HCT116 (cell line): ENCODE measurements around the gene ATRN. TPM values are rescaled to one million over a fixed set of nuclear protein-coding genes. Genes with fewer than 3 reads are reported as not detected.

ENCODE experiments used
- ATAC-seq: fragments of 200-7000 bp; cut with Tn5 transposase; 2 replicates; pipeline ENCODE4 v1.9.1; 2020; ENCODE audit warnings: mild to moderate bottlenecking, moderate library complexity
- BruUV-seq: library from RNA; stranded (reverse); fragments of 400-500 nt; replicated peaks from 2 replicates; lab custom pipeline; 2021; lab: Mats Ljungman, UMichigan
- CTCF ChIA-PET: fragments of 300-600 bp; sonication (Branson Sonifier 250); formaldehyde crosslinking; loops from one replicate; lab custom pipeline; 2021; ENCODE audit warnings: antibody characterized with exemption; lab: Charles Lee
- POLR2A ChIA-PET: fragments of 300-600, 350-600 bp; sonication (Branson Sonifier 250); formaldehyde crosslinking; loops from one replicate; lab custom pipeline; 2021; ENCODE audit warnings: antibody characterized with exemption; lab: Charles Lee
- RAD21 ChIA-PET, 2 experiments: fragments of 300-600 bp; sonication (Branson Sonifier 250); formaldehyde crosslinking; loops; one replicate each; lab custom pipeline; 2023; ENCODE audit warnings: low total read pairs in 2 of 2; ENCODE audit not compliant: uncharacterized antibody in 2 of 2, unreplicated experiment in 2 of 2, low non-redundant PET in 1 of 2; lab: Charles Lee
- DNase-seq: peaks from one replicate; pipeline ENCODE4 v3.0.0-alpha.2; 2010; ENCODE audit warnings: low read depth, low spot score
- H2AFZ ChIP-seq: fragments of 200-600 bp; shearing (Covaris generic), sonication (generic); 2 replicates; pipeline ENCODE4 v1.6.1; 2017; ENCODE audit warnings: low read depth, mixed run types, mixed read lengths, antibody characterized with exemption, low read length; ENCODE audit not compliant: poor library complexity, severe bottlenecking
- H3K27ac ChIP-seq: 2 replicates; pipeline ENCODE4 v1.5.1; 2012; ENCODE audit warnings: low read depth, low read length
- H3K27me3 ChIP-seq: fragments of 200-600 bp; sonication (generic); 2 replicates; pipeline ENCODE4 v1.6.1; 2016; ENCODE audit warnings: mixed run types, low read length, mixed read lengths; ENCODE audit not compliant: insufficient read depth
- H3K36me3 ChIP-seq, 2 experiments: fragments of 200-500 bp in 1 of 2; fragments of 200-600 bp in 1 of 2; sonication (Bioruptor generic) in 1 of 2; sonication (generic) in 1 of 2; 2 replicates each; pipeline versions ENCODE4 v1.5.1 to v1.6.1; 2014 to 2016; ENCODE audit warnings: low read length in 2 of 2, inconsistent platforms in 1 of 2, mixed read lengths in 1 of 2, mixed run types in 1 of 2; ENCODE audit not compliant: insufficient read depth in 2 of 2, control insufficient read depth in 1 of 2
- H3K4me1 ChIP-seq, 2 experiments: fragments of 200-600 bp in 1 of 2; sonication (generic) in 1 of 2; 2 replicates each; pipeline versions ENCODE4 v1.5.1 to v1.6.1; 2012 to 2017; ENCODE audit warnings: low read length in 2 of 2, inconsistent platforms in 1 of 2, mild to moderate bottlenecking in 1 of 2, mixed read lengths in 1 of 2, mixed run types in 1 of 2, moderate library complexity in 1 of 2; ENCODE audit not compliant: insufficient read depth in 2 of 2, control insufficient read depth in 1 of 2
- H3K4me2 ChIP-seq: fragments of 200-600 bp; sonication (generic); 2 replicates; pipeline ENCODE4 v1.6.1; 2017; ENCODE audit warnings: mixed run types, low read length, mixed read lengths
- H3K4me3 ChIP-seq, 2 experiments: fragments of 200-600 bp in 1 of 2; sonication (generic) in 1 of 2; replicated peaks in 1 of 2; 2 replicates each; pipeline ENCODE4 v1.5.1; 2011 to 2016; ENCODE audit warnings: low read length in 2 of 2, control low read depth in 1 of 2, low read depth in 1 of 2, mild to moderate bottlenecking in 1 of 2, mixed read lengths in 1 of 2, mixed run types in 1 of 2
- H3K79me2 ChIP-seq: fragments of 200-600 bp; sonication (generic); 2 replicates; pipeline ENCODE4 v1.6.1; 2017; ENCODE audit warnings: mild to moderate bottlenecking, mixed run types, low read length, moderate library complexity, mixed read lengths; ENCODE audit not compliant: insufficient read depth
- H3K9ac ChIP-seq: fragments of 200-600 bp; sonication (generic); 2 replicates; pipeline ENCODE4 v1.6.1; 2016; ENCODE audit warnings: low read length, mixed read lengths
- H3K9me2 ChIP-seq: fragments of 200-600 bp; sonication (generic), shearing (Covaris generic); 2 replicates; pipeline ENCODE4 v1.6.1; 2017; ENCODE audit warnings: mixed run types, mild to moderate bottlenecking, moderate library complexity; ENCODE audit not compliant: insufficient read depth
- H3K9me3 ChIP-seq, 2 experiments: fragments of 200-500 bp in 1 of 2; fragments of 200-600 bp in 1 of 2; sonication (Bioruptor generic) in 1 of 2; sonication (generic) in 1 of 2; 2 replicates each; pipeline ENCODE4 v1.6.1; 2014 to 2017; ENCODE audit warnings: low read length in 2 of 2, mixed read lengths in 2 of 2, inconsistent platforms in 1 of 2, low read depth in 1 of 2, mild to moderate bottlenecking in 1 of 2, mixed run types in 1 of 2, moderate library complexity in 1 of 2; ENCODE audit not compliant: control insufficient read depth in 1 of 2, insufficient read depth in 1 of 2
- H4K20me1 ChIP-seq: fragments of 200-600 bp; sonication (generic), shearing (Covaris generic); 2 replicates; pipeline ENCODE4 v1.6.1; 2017; ENCODE audit warnings: mixed run types, mild to moderate bottlenecking, moderate library complexity; ENCODE audit not compliant: insufficient read depth
- CEBPB ChIP-seq: IDR thresholded peaks from 2 replicates; pipeline ENCODE4 v1.6.1; 2012; ENCODE audit warnings: low read depth
- EGR1 ChIP-seq: IDR thresholded peaks from 2 replicates; pipeline ENCODE4 v1.6.1; 2012; ENCODE audit warnings: low read depth
- EZH2phosphoT487 ChIP-seq: fragments of 200-600 bp; IDR thresholded peaks from 2 replicates; pipeline ENCODE4 v1.6.1; 2018; ENCODE audit warnings: antibody characterized with exemption, borderline replicate concordance
- FOSL1 ChIP-seq: IDR thresholded peaks from 2 replicates; pipeline ENCODE4 v1.6.1; 2012; ENCODE audit warnings: low read depth
- POLR2A ChIP-seq: IDR thresholded peaks from 2 replicates; pipeline ENCODE4 v1.7.0; 2011; ENCODE audit warnings: borderline replicate concordance; ENCODE audit not compliant: insufficient read depth, insufficient read length; ENCODE audit errors: extremely low read depth
- intact Hi-C: fragments of 100-400 bp; cut with micrococcal nuclease; formaldehyde crosslinking; loops from 2 replicates; pipeline ENCODE4 v1.10.0; 2022
- total RNA-seq: library from RNA; stranded (reverse); gene quantifications from one replicate; pipeline ENCODE4 v1.2.1, GENCODE V29; 2021; ENCODE audit not compliant: unreplicated experiment
- TF ChIP-seq, protein P1 (sequence below), 3 experiments: fragments of 200-600 bp in 1 of 3; sonication (generic) in 1 of 3; IDR thresholded peaks in 2 of 3; conservative IDR thresholded peaks in 1 of 3; 2 replicates each; pipeline ENCODE4 v1.5.1; 2012 to 2017; ENCODE audit warnings: low read depth in 2 of 3, low read length in 2 of 3, antibody characterized with exemption in 1 of 3, borderline replicate concordance in 1 of 3, control low read depth in 1 of 3, mild to moderate bottlenecking in 1 of 3, mixed read lengths in 1 of 3, mixed run types in 1 of 3, moderate library complexity in 1 of 3; ENCODE audit not compliant: insufficient read depth in 1 of 3
- TF ChIP-seq, protein P2 (sequence below): IDR thresholded peaks from 2 replicates; pipeline ENCODE4 v1.6.1; 2012; ENCODE audit warnings: low read depth
- TF ChIP-seq, protein P3 (sequence below): IDR thresholded peaks from 2 replicates; pipeline ENCODE4 v1.6.1; 2011; ENCODE audit warnings: mild to moderate bottlenecking, low read length, moderate library complexity; ENCODE audit not compliant: insufficient replicate concordance; ENCODE audit errors: extremely low read depth
- TF ChIP-seq, protein P4 (sequence below): IDR thresholded peaks from 2 replicates; pipeline ENCODE4 v1.6.1; 2012

The ATRN gene
- total RNA-seq, 1 experiment from 2014 or later = 24.4 TPM

DNA sequence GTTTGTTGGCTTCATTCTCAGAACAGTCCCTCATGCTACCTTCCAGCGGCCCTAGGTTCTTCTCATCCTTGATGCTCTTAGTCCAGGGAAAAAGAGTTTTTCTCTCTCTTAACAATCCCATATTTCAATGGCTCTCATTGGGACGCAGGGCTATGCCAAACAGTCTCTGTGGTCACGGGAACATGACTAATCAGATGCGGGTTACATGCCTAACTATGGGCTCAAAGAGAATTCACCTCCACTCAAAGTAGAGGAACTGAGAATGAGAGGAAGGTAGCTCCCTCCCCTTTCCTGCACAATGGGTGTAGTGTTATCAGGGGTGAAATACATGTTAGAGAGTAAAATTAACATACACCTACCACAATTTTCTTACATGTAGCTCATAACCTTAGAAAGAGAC lies 18.1 kb upstream of the ATRN start:
- TF ChIP-seq CEBPB = no peak
- ChIA-PET POLR2A (no interaction called here), RAD21 (no interaction called here), CTCF (no interaction called here)
- no peaks in the 10 kb centered on the region for H3K36me3 ChIP-seq
- no peaks in the 10 kb centered on the region for H3K9me2 ChIP-seq
- H3K4me2 ChIP-seq = no peak overlapping the region
- H3K9me3 ChIP-seq = no peaks in the 10 kb centered on the region
- no peak for DNase-seq
- intact Hi-C loops = no loop called here
- no peaks in the 10 kb centered on the region for H3K79me2 ChIP-seq
- H4K20me1 ChIP-seq = no peaks in the 10 kb centered on the region
- H3K27me3 ChIP-seq = no peaks in the 10 kb centered on the region; the same call in 1 of the 2 replicates
- H3K27ac ChIP-seq = no peak overlapping the region
- no peak for ATAC-seq
- no TSS peak for BruUV-seq
- no peak overlapping the region for H2AFZ ChIP-seq
- H3K9ac ChIP-seq = no peak overlapping the region
- H3K4me3 ChIP-seq = no peak overlapping the region
- no peaks in the 10 kb centered on the region for H3K4me1 ChIP-seq

DNA sequence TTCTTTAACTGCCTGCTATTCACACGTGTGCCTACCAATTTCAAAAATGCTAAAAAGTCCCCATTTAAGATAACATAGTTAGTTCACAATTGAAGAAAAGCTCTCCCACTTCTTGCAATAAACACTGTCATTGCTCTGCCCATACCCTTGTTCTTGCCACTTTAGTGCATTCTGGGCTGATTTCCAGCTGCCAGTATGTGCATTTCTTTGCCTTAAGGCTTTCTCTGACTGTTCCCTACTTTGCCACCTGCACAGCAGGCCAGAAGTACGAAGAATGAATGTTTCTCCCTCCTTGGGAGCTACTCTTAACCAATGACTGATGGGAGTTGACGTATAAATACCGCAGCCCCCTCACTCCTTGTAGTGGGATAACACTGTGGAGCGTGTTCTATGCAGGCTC lies 16.0 kb upstream of the ATRN start:
- H3K4me3 ChIP-seq = no peak overlapping the region
- no peaks in the 10 kb centered on the region for H3K4me1 ChIP-seq
- no peaks in the 10 kb centered on the region for H3K9me3 ChIP-seq
- BruUV-seq = no TSS peak
- no peak overlapping the region for H2AFZ ChIP-seq
- no peaks in the 10 kb centered on the region for H4K20me1 ChIP-seq
- no peaks in the 10 kb centered on the region for H3K79me2 ChIP-seq
- intact Hi-C loops = no loop called here
- ChIA-PET POLR2A (no interaction called here), CTCF (no interaction called here), RAD21 (no interaction called here)
- H3K27me3 ChIP-seq = no peaks in the 10 kb centered on the region; the same call in 1 of the 2 replicates
- H3K4me2 ChIP-seq = no peak overlapping the region
- ATAC-seq = no peak
- H3K27ac ChIP-seq = no peak overlapping the region
- no peaks in the 10 kb centered on the region for H3K9me2 ChIP-seq
- no peak overlapping the region for H3K9ac ChIP-seq
- H3K36me3 ChIP-seq = no peaks in the 10 kb centered on the region
- TF ChIP-seq, protein P1, sequence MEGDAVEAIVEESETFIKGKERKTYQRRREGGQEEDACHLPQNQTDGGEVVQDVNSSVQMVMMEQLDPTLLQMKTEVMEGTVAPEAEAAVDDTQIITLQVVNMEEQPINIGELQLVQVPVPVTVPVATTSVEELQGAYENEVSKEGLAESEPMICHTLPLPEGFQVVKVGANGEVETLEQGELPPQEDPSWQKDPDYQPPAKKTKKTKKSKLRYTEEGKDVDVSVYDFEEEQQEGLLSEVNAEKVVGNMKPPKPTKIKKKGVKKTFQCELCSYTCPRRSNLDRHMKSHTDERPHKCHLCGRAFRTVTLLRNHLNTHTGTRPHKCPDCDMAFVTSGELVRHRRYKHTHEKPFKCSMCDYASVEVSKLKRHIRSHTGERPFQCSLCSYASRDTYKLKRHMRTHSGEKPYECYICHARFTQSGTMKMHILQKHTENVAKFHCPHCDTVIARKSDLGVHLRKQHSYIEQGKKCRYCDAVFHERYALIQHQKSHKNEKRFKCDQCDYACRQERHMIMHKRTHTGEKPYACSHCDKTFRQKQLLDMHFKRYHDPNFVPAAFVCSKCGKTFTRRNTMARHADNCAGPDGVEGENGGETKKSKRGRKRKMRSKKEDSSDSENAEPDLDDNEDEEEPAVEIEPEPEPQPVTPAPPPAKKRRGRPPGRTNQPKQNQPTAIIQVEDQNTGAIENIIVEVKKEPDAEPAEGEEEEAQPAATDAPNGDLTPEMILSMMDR (IDR thresholded peaks at IDR 0.05 in 2 of 3, conservative IDR thresholded peaks at IDR 0.05 in 1 of 3; ENCODE audit: borderline replicate concordance in 1 of 3, insufficient read depth in 1 of 3, low read depth in 2 of 3, low read length in 2 of 3) = no peak
- no peak for TF ChIP-seq POLR2A
- no peak for TF ChIP-seq EGR1
- no peak for TF ChIP-seq FOSL1
- TF ChIP-seq EZH2phosphoT487 = no peak
- TF ChIP-seq, protein P2, sequence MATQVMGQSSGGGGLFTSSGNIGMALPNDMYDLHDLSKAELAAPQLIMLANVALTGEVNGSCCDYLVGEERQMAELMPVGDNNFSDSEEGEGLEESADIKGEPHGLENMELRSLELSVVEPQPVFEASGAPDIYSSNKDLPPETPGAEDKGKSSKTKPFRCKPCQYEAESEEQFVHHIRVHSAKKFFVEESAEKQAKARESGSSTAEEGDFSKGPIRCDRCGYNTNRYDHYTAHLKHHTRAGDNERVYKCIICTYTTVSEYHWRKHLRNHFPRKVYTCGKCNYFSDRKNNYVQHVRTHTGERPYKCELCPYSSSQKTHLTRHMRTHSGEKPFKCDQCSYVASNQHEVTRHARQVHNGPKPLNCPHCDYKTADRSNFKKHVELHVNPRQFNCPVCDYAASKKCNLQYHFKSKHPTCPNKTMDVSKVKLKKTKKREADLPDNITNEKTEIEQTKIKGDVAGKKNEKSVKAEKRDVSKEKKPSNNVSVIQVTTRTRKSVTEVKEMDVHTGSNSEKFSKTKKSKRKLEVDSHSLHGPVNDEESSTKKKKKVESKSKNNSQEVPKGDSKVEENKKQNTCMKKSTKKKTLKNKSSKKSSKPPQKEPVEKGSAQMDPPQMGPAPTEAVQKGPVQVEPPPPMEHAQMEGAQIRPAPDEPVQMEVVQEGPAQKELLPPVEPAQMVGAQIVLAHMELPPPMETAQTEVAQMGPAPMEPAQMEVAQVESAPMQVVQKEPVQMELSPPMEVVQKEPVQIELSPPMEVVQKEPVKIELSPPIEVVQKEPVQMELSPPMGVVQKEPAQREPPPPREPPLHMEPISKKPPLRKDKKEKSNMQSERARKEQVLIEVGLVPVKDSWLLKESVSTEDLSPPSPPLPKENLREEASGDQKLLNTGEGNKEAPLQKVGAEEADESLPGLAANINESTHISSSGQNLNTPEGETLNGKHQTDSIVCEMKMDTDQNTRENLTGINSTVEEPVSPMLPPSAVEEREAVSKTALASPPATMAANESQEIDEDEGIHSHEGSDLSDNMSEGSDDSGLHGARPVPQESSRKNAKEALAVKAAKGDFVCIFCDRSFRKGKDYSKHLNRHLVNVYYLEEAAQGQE = no peak
- TF ChIP-seq, protein P3, sequence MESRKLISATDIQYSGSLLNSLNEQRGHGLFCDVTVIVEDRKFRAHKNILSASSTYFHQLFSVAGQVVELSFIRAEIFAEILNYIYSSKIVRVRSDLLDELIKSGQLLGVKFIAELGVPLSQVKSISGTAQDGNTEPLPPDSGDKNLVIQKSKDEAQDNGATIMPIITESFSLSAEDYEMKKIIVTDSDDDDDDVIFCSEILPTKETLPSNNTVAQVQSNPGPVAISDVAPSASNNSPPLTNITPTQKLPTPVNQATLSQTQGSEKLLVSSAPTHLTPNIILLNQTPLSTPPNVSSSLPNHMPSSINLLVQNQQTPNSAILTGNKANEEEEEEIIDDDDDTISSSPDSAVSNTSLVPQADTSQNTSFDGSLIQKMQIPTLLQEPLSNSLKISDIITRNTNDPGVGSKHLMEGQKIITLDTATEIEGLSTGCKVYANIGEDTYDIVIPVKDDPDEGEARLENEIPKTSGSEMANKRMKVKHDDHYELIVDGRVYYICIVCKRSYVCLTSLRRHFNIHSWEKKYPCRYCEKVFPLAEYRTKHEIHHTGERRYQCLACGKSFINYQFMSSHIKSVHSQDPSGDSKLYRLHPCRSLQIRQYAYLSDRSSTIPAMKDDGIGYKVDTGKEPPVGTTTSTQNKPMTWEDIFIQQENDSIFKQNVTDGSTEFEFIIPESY = no peak
- TF ChIP-seq, protein P4, sequence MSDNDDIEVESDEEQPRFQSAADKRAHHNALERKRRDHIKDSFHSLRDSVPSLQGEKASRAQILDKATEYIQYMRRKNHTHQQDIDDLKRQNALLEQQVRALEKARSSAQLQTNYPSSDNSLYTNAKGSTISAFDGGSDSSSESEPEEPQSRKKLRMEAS = no peak
- DNase-seq = no peak
